GM19455 (cell line): ENCODE results near the gene SYT17.

Experiments used
- ATAC-seq: cut with Tn5 transposase; IDR thresholded peaks from one replicate; pipeline ENCODE4 v1.9.1; 2021; ENCODE audit not compliant: unreplicated experiment

Gene SYT17, protein sequence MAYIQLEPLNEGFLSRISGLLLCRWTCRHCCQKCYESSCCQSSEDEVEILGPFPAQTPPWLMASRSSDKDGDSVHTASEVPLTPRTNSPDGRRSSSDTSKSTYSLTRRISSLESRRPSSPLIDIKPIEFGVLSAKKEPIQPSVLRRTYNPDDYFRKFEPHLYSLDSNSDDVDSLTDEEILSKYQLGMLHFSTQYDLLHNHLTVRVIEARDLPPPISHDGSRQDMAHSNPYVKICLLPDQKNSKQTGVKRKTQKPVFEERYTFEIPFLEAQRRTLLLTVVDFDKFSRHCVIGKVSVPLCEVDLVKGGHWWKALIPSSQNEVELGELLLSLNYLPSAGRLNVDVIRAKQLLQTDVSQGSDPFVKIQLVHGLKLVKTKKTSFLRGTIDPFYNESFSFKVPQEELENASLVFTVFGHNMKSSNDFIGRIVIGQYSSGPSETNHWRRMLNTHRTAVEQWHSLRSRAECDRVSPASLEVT

DNA sequence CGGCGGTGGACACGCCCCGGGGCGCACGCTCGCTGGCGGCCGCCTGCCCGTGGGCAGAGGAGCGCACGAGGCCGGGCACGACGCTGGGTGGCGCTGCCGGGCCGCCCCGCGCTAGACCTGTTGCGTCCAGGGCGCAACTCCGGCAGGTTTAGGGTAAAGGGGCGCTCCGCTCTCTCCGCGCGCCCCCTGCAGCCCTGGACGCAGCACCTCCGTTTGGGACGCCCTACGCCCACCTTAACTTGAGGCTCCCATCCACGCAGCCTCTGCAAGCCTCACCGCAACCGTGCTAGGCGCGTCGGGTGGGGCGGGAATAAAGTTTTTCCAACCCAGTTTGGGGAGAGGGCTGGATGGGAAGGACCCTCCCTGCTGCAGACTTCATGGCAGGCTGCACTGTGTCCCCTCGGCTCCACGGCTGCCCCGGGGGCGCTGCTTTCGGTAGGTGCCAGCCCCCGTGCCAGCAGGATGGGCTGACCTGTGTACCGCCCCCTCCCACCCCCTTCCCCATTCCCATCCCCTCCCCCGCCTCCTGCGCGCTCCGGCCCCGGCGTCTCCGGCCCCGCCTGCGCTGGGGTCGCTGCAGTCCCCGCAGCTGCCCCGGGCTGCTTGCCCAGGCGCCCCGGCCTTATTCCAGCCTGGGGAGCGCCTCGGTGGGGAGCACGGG, at the start of gene SYT17:
Gene SYT17 (plus strand): TSS at position 531 of the 661 bp plus-strand sequence. CDS start 407 bp downstream, outside the sequence.
- no peak for ATAC-seq

DNA sequence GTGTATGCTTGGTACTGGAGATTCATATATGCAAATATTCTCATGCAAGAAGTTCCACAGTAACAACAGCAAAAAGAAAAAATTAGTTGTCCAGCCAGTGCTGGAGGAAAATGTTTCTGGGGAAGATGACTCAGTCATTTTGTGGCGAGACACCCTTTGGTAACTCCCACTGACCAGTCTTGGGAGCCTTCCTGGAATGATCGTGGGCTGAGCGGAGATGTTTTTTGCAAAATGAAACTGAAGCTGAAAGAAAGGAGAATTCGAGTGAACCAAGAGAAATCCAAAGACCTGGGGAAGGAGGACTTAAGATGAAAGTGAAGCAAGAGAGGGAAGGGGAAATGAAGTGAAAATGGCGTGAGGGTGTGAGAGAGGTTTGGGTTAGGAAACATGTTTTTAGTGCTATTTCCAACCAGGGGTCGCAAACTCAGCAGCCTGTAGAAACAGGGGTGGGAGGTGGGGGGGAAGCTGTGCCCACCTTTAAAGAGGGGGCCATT, 49.1 kb upstream of the SYT17 start:
- no peak for ATAC-seq

DNA sequence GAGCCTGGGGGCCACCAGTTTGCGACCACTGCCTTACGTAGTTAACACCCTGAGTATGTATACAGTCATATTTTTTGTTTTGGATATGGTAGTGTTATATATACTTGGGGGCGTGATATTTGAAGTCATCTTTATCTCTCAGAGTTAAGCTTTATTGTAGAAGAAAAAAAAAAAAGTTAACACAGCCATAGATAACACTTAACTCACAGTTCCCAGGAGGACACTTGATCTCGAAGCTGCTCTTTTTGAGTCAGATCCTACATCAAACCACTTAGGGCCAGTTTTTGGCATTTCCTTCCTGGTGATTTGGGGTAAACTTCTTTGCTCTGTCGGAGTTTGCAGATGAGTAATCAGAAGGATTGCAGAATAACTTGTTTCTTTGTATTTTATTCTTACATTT, 48.5 kb upstream of the SYT17 start:
- no peak for ATAC-seq

DNA sequence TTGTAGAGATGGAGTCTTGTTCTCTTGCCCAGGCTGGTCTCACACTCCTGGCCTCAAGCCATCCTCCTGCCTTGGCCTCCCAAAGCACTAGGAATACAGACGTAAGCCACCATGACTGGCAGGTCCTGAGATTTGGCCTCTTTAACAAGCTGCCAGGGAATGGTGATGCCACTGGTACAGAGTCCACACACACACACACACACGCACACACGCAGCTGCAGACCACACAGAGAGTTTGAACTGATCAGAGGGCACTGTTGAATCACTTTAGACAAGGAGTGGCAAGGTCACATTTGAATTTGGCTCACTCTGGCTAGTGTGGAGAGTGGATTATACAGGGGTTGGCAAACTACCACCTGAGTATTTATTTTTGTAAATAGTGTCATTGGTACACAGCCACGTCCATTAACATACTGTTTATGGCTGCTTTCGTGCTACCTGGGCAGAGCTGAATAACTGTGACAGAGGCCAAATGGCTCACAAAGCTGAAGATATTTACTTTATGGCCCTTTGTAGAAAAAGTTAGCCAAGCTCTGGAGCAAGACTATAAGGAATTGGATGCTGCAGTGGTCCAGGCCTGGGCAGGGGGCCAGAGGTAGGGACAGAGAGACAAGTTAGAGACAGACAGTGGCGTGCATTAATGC, 44.4 kb upstream of the SYT17 start:
- ATAC-seq = no peak

DNA sequence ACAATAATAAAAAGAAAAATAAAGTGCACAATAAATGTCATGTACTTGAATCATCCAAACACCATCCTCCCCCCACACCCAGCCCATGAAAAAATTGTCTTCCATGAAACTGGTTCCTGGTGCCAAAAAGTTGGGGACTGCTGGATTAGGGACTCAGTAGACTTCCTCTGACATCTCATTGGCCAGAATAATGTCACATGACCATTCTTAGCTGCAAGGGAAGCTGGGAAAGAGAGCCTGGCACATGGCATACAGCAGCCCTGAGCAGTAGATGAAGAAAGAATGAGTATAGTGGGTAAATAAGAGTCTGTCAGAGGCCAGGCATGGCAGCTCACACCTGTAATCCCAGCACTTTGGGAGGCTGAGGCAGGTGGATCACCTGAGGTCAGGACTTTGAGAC, 41.7 kb upstream of the SYT17 start:
- no peak for ATAC-seq

DNA sequence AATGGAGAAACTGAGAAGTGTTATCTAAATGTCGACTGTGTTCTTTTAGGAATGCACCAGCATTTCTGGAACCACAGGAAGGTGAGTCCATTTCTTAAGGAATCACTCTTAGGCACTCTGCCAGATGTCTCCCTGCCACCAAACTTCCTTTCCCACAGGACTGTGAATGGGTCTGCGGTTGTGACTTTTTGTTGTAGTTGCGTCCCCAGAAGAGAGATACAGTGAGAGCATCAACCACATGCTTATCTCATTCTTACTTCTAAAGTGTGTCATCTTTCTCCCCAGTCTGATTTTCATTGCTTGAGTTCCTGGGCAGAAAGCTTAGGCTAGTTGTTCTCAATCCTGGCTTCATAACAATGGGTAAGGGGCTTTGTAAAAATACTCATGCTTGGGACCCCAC, 40.8 kb upstream of the SYT17 start:
- peak; percentile 39 for ATAC-seq

DNA sequence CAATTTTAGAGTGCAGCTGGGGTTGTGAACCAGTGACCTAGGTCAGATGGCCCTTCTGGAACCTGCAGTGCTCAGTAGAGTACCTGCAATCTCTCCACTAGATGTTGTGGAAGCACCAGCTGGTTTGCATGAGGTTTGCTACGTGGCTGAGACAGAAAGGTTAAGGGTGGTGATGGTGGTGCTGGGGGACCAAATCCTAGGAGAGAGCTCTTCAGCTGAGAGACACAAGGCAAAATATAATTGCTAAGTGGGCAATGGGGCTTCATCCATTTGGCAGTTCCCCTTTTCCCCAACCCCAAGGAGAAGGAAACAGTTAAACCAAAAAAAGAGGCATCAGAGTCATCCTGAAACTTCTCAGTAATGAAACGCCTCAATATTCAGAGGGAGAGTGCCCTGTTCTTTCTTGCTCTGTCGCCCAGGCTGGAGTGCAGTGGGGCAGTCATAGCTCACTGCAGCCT, 40.3 kb upstream of the SYT17 start:
- ATAC-seq = peak; percentile 50

DNA sequence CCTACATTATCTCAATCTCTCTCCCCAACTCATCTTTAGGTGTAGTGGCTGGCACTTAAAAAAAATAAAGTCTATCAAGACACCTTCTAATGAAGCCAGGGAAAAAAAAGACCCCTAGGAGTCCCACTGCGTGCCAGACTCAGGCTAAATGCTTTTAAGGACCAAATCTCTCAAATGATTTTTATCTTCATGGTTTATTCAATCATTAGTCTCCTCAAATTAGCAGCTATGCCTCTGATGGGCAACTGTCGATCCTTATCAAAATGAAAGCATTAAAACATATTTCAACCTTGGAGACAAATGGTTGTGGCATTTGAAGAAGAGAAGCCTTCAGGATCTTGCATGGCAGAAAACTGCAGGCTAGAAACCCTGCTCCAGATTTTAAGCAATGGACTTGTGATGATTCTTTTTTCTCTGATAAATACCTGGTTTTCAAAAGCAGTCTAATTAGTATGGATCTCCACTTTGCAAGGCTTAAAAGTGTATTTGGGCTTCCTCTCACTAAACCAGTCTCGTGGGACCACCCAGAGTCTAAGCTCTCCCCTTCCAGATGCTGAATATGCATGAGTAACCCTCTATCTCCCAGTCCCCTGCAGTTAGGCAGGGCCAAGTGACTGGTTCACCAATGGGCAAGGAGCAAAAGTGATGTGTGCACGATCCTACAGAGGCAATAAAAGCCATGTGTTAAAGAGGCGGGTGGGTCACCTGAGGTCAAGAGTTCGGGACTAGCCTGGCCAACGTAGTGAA, 39.4 kb upstream of the SYT17 start:
- no peak for ATAC-seq

DNA sequence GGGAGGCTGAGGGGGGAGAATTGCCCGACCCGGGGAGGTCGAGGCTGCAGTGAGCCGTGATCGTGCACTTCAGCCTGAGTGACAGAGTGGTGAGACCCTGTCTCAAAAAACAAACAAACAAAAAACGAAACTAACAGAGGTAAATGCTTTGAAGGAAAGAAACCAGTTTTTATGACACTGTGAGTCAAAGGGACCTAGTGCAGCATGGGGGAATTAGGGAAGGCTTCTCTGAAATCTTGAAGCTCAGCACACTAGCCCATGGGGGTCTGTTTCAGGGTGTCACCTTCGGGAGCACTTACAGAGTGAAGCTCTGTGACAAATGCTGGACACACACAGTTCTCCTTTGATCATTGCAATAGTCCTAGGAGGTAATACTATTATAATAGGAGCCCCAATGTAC, 37.7 kb upstream of the SYT17 start:
- ATAC-seq = no peak

DNA sequence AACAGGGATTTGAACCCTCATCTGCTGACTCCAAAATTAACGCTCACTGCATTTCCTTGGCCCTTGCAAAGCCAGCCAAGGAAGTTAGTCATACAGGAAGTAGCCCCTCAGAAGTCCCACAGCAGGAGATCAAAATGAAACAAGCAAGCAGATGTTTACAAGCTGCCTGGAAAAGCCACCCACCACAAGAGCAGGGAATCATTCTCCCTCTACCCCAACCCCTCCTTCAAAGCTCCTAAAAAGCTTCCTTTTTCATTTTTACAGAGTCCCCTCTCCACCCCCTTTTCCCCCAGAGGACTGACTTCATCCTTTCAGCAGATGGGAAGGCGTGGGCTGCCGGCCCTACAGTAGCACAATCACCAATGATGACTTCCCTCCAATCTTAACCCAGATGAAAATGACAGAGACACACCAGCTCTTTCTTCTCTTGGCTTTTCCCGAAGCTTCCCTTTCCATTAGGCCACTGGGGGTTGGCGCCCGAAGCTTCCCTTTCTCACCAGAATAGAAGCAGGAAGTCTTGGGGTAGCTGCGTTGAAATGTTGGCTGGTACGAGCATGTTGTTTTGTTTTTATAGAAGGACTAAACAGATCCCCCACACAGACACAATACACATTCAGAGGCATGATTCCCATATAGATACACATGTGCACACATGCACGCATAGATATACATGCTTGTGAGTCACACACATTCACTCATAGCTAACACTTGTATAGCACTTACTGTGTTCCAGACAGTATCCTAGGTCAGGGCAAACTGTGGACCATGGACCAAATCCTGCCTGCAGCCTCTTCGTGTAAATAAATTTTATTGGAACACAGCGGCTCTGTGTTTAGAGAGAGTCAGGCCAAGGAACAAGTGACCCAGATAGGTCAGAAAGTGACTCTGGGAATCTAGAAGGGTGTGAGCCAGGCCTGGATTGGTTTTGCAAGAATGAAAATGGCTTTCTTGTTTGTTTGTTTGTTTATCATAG, 36.9 kb upstream of the SYT17 start:
- no peak for ATAC-seq

DNA sequence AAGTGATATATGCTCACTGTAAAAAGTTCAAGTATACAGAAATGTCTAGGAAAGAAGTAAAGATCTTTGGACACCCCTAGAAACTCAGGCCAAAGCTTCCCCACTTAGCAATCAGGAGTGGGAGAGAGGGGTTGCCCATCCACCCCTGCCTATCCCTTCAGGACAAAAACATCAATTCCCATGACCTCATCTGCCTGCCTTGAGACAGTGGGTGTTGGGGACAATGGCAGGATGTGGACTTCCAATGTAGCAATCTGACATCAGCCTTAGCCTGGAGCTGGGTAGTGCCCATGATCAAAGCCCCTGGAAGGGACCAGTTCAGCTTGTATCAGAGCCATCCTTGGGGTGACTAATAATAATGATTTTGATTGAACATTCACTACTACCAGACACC, 36.2 kb upstream of the SYT17 start:
- no peak for ATAC-seq

DNA sequence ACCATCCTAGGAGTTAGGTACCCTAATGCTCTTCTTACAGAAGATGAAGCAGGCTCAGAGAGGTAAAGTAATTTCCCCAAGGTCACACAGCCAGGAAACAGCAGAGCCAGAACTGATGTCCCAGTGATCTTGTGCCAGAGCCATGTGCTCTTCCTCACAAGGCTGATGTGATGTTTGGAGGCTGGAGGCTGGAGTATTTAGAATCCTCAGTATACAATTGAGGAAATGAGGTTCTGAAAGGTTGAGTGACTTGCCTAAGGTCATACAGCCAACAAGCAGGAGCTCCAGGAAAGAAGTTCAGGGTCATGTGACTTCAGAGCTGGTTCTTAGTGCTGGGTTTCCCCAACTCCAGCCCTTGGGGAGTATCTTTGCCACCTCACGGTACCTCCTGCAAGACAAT, 35.8 kb upstream of the SYT17 start:
- no peak for ATAC-seq

DNA sequence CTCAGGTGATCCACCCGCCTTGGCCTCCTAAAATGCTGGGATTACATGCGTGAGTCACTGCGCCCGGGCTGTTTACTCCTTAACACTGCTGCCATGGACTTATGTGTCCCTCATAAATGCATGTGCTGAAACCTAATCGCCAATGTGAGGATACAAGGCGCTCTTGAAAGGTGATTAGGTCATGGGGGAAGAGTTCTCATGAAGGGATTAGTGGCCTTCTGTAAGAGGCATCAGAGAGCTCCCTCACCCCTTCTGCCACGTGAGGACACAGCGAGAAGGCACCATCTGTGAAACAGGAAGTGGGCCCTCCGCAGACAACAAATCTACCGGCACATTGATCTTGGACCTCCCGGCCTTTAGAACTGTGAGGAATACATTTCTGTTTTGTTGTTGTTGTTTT, 35.1 kb upstream of the SYT17 start:
- ATAC-seq = no peak

DNA sequence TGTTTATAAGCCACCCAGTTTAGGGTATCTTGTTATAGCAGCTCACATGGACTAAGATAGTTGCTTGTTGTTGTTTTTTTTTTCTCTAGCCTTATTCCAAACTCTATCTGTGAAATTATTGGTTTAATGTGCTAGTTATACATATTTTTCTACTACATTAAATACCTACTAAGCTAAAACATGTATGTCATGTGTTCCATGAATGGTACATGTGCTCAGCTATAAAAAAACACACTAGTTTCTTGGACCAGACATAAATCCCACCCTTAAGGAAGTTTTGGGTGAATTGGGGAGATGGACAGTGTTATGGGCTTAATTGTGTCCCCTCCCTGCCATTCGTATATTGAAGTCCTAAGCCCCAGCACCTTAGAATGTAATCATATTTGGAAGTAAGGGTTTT, 34.4 kb upstream of the SYT17 start:
- no peak for ATAC-seq

DNA sequence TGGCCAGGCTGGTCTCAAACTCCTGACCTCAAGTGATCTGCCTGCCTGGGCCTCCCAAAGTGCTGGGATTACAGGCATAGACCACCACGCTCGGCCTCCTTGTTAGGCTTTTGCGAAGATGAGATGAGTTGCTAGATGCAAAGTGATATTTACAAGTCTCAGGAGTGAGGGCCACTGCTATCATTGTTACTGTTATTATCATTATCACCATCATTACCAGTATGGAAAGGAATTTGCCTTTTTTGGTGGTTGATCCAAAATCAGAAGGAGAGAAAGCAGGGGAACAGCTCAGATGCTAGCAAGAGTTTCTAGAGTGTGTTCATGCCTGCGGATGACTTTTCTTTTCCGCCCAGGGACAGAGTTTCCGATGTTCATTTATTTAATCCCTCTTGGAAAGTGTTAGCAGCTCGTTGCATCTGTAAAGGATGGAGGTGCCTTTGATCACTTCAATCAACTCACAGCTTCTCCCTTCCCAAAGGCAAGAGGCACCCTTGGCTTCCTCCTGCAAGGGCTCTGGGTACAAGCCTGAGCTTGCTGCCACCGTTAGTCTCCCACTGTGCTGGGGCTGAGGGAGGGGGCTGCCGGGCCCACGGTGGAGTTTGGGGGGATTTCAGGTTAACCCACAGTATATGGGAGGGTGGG, 32.7 kb upstream of the SYT17 start:
- ATAC-seq = no peak

DNA sequence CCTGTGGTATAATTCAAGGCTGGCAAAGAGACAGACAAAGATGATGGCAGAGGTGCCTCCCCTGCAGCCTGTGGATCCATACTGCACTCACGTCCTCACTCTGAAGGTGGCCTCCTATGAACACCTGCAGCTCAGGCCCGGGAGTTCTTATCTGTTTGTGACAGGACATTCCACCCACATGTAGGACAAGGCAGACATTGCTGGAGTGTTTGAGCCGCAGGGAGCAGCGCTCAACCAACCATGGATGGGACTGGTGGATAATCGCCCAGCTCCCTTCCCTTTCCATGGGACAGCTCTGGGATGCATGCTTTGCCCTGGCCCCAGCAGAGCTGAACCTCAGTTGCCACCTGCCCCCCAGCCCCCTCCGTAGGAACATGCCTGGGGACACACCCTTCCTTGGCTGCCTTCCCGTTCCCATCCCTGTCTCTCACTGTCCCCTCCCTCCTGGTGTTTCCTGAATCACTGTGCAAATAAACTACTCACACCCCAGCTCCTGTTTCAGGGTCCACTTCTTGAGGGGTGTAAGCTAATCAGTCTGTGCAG, 32.1 kb upstream of the SYT17 start:
- ATAC-seq = no peak

DNA sequence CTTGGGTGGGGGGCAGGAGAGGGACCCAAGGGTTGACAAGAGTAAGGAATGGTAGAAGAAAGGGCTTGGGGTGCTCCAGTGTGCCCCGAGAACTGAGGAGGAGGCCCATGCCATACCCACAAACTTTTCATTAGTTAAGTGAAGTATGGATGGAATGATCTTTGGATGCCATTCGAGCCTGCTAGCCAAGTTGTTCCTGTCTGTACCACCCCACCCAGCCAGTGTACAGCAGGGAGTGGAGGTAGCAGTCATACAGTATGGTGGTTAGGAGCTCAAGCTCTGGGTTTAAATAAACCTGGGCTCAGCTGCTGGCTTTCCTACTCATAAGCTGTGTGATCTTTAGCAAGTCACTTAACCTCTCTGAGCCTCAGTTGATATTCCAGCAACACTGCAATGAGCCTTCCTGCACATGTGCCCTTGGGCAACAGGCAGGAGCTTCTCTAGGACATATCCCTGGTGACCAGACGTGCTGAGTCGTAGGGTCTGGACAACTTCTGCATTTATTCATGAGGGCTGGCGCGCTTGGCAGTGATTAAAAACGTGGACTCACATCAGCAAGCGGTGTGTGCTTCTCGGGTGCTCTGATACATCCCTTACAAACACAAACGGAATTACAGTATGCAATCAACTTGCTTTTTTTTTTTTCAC, 31.4 kb upstream of the SYT17 start:
- ATAC-seq = no peak
